Liver (tissue), 3 donors: Measurements from ENCODE around the gene C2.

Source experiments
- ATF3 ChIP-seq: IDR thresholded peaks from 2 replicates; pipeline ENCODE4 v1.6.1; 2016; ENCODE audit warnings: antibody characterized with exemption
- CTCF ChIP-seq: fragments of 150-350 bp; IDR thresholded peaks from 2 replicates; pipeline ENCODE4 v1.5.1; 2017; ENCODE audit warnings: improper control_type of control experiment, low read depth, low read length; ENCODE audit not compliant: missing input control
- EGR1 ChIP-seq, 2 donors: IDR thresholded peaks; 2 replicates each; pipeline ENCODE4 v1.6.1; 2016 to 2018; ENCODE audit warnings: antibody characterized with exemption in 2 of 2, low read depth in 2 of 2
- FOXA1 ChIP-seq: IDR thresholded peaks from 2 replicates; pipeline ENCODE4 v1.6.1; 2016; ENCODE audit warnings: antibody characterized with exemption
- FOXA2 ChIP-seq: IDR thresholded peaks from 2 replicates; pipeline ENCODE4 v1.6.1; 2016; ENCODE audit warnings: antibody characterized with exemption
- GABPA ChIP-seq, 2 donors: IDR thresholded peaks in 1 of 2; conservative IDR thresholded peaks in 1 of 2; 2 replicates each; pipeline ENCODE4 v1.6.1; 2016; ENCODE audit warnings: antibody characterized with exemption in 2 of 2, mild to moderate bottlenecking in 1 of 2, moderate library complexity in 1 of 2
- JUND ChIP-seq, 2 donors: IDR thresholded peaks; 2 replicates each; pipeline ENCODE4 v1.6.1; 2016; ENCODE audit warnings: antibody characterized with exemption in 2 of 2
- MAX ChIP-seq: IDR thresholded peaks from 2 replicates; pipeline ENCODE4 v1.6.1; 2016; ENCODE audit warnings: antibody characterized with exemption
- RAD21 ChIP-seq, 2 donors: IDR thresholded peaks; 2 replicates each; pipeline ENCODE4 v1.6.1; 2016; ENCODE audit warnings: antibody characterized with exemption in 2 of 2, mild to moderate bottlenecking in 2 of 2
- REST ChIP-seq: IDR thresholded peaks from 2 replicates; pipeline ENCODE4 v1.6.1; 2016; ENCODE audit warnings: antibody characterized with exemption, mild to moderate bottlenecking
- RXRA ChIP-seq, 2 donors: IDR thresholded peaks; 2 replicates each; pipeline ENCODE4 v1.6.1; 2017 to 2018; ENCODE audit warnings: antibody characterized with exemption in 2 of 2, mild to moderate bottlenecking in 1 of 2
- SP1 ChIP-seq: IDR thresholded peaks from 2 replicates; pipeline ENCODE4 v1.6.1; 2018; ENCODE audit warnings: antibody characterized with exemption, mild to moderate bottlenecking
- TAF1 ChIP-seq: conservative IDR thresholded peaks from 2 replicates; pipeline ENCODE4 v1.6.1; 2016; ENCODE audit warnings: antibody characterized with exemption, mild to moderate bottlenecking
- YY1 ChIP-seq: IDR thresholded peaks from 2 replicates; pipeline ENCODE4 v1.6.1; 2016; ENCODE audit warnings: antibody characterized with exemption, mild to moderate bottlenecking
- donor health status: healthy.
- donor health status: healthy.

- TF ChIP-seq CTCF, result no peak
- TF ChIP-seq RAD21 (IDR thresholded peaks at IDR 0.05), result no peak
- no peak for TF ChIP-seq MAX
- no peak for TF ChIP-seq JUND (IDR thresholded peaks at IDR 0.05)
- no peak for TF ChIP-seq YY1
- no peak for TF ChIP-seq SP1
- TF ChIP-seq FOXA1, result no peak
- TF ChIP-seq FOXA2, result no peak
- no peak for TF ChIP-seq GABPA (IDR thresholded peaks at IDR 0.05 in 1 of 2, conservative IDR thresholded peaks at IDR 0.05 in 1 of 2)
- no peak for TF ChIP-seq TAF1
- no peak for TF ChIP-seq REST
- no peak for TF ChIP-seq ATF3
- no peak for TF ChIP-seq RXRA (IDR thresholded peaks at IDR 0.05)
- TF ChIP-seq EGR1 (IDR thresholded peaks at IDR 0.05; ENCODE audit: low read depth in 2 of 2), result no peak
Observed at GRCh38 chr6:31952890-31953289, 25.4 kb downstream of the C2 start.
